Measurements from ENCODE around the gene PLPP7. TPM values are rescaled to one million over a fixed set of nuclear protein-coding genes. Genes with fewer than 3 reads are reported as not detected.

The PLPP7 gene
- polyA plus RNA-seq, 2 of the 4 experiments (the other 2 are of a cell fraction) = 0.08 TPM; not detected in 1

DNA sequence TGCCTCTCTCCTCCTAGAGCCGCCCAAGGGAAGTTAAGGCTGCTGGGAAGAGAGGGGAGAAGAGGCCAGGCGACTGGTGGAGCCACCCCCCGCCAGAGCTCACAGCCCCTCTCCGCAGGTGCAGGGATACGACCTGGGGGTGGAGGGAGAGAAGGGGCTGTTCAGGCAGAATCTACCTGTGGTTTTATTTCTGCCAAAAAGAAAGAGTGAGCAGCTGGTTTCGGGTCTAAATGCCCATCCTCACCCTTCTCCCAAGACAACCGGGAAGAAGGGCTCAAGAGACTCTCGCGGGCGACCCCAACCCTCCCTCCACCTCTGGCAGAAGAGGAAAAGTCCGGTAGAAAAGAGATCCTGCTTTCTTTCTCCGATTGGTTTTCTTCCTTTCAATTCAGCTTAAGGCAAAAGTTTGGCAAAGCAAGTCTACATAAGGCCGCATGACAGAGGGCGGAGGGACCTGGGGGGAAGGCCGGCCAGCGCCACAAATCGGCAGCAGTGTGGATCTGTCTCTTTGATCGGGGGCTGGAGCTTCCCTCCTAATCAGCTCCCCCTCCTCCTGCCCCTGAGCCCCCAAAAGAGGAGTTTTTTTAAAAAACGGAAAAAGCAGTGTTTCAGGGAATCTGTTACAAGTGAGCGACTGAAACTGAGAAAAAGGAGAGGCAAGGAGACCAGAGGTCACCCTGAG, 29.5 kb upstream of the PLPP7 start:
- POLR2A ChIA-PET = no interaction called here
- 69% methylated on average over 20 of the region's 20 CpGs for WGBS (ENCODE audit: missing lambda C conversion rate)
- no peak overlapping the region for H3K4me2 ChIP-seq
- ATAC-seq (no peak), FAIRE-seq (no peak), DNase-seq (ENCODE audit: low read depth in 1 of 2, low spot score in 1 of 2) (no peak)
- peaks cover 8% of the 10 kb centered on the region for H3K4me1 ChIP-seq
- no peak overlapping the region for H3K27ac ChIP-seq
- H3K4me3 ChIP-seq = no peak overlapping the region
- TF ChIP-seq KDM5A (IDR thresholded peaks at IDR 0.05) (no peak), RARB (CRISPR knock-in tag; IDR thresholded peaks at IDR 0.05) (no peak), SMC3 (IDR thresholded peaks at IDR 0.05) (no peak), EHMT2 (IDR thresholded peaks at IDR 0.05; ENCODE audit: low read depth) (no peak), RFX5 (IDR thresholded peaks at IDR 0.05) (no peak), RCOR1 (IDR thresholded peaks at IDR 0.05; ENCODE audit: low read depth, low read length) (no peak), MAFK (IDR thresholded peaks at IDR 0.05; ENCODE audit: partially characterized antibody) (no peak), CHD2 (IDR thresholded peaks at IDR 0.05; ENCODE audit: low read length, partially characterized antibody) (no peak), KDM1A (IDR thresholded peaks at IDR 0.05; ENCODE audit: low read depth) (no peak)
- TF ChIP-seq, protein P1, sequence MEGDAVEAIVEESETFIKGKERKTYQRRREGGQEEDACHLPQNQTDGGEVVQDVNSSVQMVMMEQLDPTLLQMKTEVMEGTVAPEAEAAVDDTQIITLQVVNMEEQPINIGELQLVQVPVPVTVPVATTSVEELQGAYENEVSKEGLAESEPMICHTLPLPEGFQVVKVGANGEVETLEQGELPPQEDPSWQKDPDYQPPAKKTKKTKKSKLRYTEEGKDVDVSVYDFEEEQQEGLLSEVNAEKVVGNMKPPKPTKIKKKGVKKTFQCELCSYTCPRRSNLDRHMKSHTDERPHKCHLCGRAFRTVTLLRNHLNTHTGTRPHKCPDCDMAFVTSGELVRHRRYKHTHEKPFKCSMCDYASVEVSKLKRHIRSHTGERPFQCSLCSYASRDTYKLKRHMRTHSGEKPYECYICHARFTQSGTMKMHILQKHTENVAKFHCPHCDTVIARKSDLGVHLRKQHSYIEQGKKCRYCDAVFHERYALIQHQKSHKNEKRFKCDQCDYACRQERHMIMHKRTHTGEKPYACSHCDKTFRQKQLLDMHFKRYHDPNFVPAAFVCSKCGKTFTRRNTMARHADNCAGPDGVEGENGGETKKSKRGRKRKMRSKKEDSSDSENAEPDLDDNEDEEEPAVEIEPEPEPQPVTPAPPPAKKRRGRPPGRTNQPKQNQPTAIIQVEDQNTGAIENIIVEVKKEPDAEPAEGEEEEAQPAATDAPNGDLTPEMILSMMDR (IDR thresholded peaks at IDR 0.05) = no peak
- no peaks in the 10 kb centered on the region for H3K9me3 ChIP-seq
- CTCF ChIA-PET = interaction anchor here (1.1 to 1.4 kb wide), 2 partner anchors 55 to 57 kb away, joined by 3 read pairs; no protein-coding TSS in a partner anchor

DNA sequence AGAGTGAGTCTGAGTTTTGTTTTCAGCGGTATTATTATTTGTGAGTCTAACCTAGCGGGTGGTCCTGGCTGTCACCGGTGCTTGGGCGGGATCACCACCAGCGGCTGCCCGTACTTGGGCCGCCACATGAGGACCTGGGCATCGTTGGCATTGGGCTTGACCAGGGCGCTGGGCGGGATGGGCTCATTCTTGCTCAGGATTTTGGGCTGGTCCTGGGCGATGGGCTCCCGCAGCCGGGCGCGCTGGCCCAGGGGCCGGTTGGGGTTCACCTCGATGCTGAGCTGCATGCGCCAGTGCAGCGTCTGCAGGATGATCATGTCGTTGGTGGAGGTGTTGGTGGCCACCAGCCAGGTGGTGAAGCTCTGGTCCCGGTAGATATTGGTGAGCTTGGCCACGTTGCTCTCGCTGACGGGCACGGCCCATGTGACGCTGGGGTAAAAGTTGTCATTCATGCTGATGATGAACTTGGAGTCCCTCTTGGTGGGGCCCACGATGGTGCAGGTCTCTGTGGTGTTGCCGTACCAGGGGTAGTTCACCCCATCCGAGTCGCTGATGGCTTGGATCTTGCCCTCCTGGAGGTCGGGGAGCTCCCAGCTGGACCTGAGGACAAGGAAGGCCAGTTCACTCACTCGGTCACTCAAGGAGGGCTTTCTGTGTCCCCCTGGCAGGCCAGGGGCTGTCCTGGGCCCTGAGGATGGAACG, 28.6 kb upstream of the PLPP7 start:
- TF ChIP-seq RFX5 (IDR thresholded peaks at IDR 0.05) (no peak), RNF2 (IDR thresholded peaks at IDR 0.05; ENCODE audit: borderline replicate concordance, low read depth) (no peak), EHF (CRISPR knock-in tag; IDR thresholded peaks at IDR 0.05) (no peak), CEBPB (IDR thresholded peaks at IDR 0.05) (no peak), HOXA7 (CRISPR knock-in tag; IDR thresholded peaks at IDR 0.05) (no peak), BHLHE40 (IDR thresholded peaks at IDR 0.05; ENCODE audit: low read depth, low read length) (no peak), CBX8 (IDR thresholded peaks at IDR 0.05) (no peak), TP53 (CRISPR knock-in tag; IDR thresholded peaks at IDR 0.05) (no peak), HOXB5 (CRISPR knock-in tag; IDR thresholded peaks at IDR 0.05) (no peak), MAFK (IDR thresholded peaks at IDR 0.05; ENCODE audit: partially characterized antibody) (no peak), RCOR1 (IDR thresholded peaks at IDR 0.05; ENCODE audit: low read depth, low read length) (no peak), FOSB (CRISPR knock-in tag; IDR thresholded peaks at IDR 0.05) (no peak), EHMT2 (IDR thresholded peaks at IDR 0.05; ENCODE audit: low read depth) (no peak), POLR2AphosphoS2 (conservative IDR thresholded peaks at IDR 0.05; ENCODE audit: low read length) (no peak)
- TF ChIP-seq, protein P2, sequence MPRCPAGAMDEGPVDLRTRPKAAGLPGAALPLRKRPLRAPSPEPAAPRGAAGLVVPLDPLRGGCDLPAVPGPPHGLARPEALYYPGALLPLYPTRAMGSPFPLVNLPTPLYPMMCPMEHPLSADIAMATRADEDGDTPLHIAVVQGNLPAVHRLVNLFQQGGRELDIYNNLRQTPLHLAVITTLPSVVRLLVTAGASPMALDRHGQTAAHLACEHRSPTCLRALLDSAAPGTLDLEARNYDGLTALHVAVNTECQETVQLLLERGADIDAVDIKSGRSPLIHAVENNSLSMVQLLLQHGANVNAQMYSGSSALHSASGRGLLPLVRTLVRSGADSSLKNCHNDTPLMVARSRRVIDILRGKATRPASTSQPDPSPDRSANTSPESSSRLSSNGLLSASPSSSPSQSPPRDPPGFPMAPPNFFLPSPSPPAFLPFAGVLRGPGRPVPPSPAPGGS (IDR thresholded peaks at IDR 0.05) = no peak
- TF ChIP-seq, protein P3, sequence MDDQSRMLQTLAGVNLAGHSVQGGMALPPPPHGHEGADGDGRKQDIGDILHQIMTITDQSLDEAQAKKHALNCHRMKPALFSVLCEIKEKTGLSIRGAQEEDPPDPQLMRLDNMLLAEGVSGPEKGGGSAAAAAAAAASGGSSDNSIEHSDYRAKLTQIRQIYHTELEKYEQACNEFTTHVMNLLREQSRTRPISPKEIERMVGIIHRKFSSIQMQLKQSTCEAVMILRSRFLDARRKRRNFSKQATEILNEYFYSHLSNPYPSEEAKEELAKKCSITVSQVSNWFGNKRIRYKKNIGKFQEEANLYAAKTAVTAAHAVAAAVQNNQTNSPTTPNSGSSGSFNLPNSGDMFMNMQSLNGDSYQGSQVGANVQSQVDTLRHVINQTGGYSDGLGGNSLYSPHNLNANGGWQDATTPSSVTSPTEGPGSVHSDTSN (IDR thresholded peaks at IDR 0.05) = no peak
- TF ChIP-seq, protein P4, sequence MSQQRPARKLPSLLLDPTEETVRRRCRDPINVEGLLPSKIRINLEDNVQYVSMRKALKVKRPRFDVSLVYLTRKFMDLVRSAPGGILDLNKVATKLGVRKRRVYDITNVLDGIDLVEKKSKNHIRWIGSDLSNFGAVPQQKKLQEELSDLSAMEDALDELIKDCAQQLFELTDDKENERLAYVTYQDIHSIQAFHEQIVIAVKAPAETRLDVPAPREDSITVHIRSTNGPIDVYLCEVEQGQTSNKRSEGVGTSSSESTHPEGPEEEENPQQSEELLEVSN (IDR thresholded peaks at IDR 0.05; ENCODE audit: borderline replicate concordance, low read depth) = no peak
- TF ChIP-seq, protein P5, sequence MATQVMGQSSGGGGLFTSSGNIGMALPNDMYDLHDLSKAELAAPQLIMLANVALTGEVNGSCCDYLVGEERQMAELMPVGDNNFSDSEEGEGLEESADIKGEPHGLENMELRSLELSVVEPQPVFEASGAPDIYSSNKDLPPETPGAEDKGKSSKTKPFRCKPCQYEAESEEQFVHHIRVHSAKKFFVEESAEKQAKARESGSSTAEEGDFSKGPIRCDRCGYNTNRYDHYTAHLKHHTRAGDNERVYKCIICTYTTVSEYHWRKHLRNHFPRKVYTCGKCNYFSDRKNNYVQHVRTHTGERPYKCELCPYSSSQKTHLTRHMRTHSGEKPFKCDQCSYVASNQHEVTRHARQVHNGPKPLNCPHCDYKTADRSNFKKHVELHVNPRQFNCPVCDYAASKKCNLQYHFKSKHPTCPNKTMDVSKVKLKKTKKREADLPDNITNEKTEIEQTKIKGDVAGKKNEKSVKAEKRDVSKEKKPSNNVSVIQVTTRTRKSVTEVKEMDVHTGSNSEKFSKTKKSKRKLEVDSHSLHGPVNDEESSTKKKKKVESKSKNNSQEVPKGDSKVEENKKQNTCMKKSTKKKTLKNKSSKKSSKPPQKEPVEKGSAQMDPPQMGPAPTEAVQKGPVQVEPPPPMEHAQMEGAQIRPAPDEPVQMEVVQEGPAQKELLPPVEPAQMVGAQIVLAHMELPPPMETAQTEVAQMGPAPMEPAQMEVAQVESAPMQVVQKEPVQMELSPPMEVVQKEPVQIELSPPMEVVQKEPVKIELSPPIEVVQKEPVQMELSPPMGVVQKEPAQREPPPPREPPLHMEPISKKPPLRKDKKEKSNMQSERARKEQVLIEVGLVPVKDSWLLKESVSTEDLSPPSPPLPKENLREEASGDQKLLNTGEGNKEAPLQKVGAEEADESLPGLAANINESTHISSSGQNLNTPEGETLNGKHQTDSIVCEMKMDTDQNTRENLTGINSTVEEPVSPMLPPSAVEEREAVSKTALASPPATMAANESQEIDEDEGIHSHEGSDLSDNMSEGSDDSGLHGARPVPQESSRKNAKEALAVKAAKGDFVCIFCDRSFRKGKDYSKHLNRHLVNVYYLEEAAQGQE (IDR thresholded peaks at IDR 0.05) = no peak
- ChIA-PET CTCF (interaction anchor here (1.1 to 1.4 kb wide), 5 partner anchors 10 to 75 kb away, joined by 3 to 4 read pairs (median 3); no protein-coding TSS in a partner anchor), POLR2A (interaction anchor here (0.6 kb wide), 1 partner anchor 549 kb away, joined by 3 read pairs; no protein-coding TSS in a partner anchor)
- no peak for DNase-seq (ENCODE audit: low read depth in 1 of 2, low spot score in 1 of 2)
- Histone ChIP-seq H3K4me1 (peaks cover 8% of the 10 kb centered on the region), H3K27ac (no peak overlapping the region), H3K4me2 (no peak overlapping the region), H3K4me3 (no peak overlapping the region), H3K9me3 (no peaks in the 10 kb centered on the region)
- ATAC-seq = no peak
- WGBS (ENCODE audit: missing lambda C conversion rate) = 81% methylated on average over 28 of the region's 33 CpGs
- no peak for FAIRE-seq

Measured in A549 (cell line).